ENCODE data around the gene UBQLN4.

UBQLN4 gene

DNA sequence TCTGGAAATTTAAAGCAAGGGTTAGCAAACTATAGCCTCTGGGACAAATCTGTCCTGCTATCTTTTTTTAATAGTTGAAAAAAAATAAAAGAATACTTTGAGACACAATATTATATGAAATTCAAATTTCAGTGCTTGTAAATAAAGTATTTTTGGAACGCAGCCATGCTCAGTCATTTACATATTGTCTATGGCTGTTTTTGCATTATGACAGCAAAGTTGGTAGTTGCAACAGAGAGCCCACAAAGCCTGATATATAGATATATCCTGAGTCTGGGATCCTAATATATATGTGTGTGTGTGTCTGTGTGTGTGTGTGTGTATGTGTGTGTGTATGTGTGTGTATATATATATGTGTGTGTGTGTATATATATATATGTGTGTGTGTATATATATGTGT, 53.6 kb downstream of the UBQLN4 start:
- in situ Hi-C loops (cut with MboI; ENCODE audit: low sequenced_read_pairs, unreplicated experiment) = no loop called here
- no peak for DNase-seq (ENCODE audit: low spot score)
- TF ChIP-seq, protein P1, sequence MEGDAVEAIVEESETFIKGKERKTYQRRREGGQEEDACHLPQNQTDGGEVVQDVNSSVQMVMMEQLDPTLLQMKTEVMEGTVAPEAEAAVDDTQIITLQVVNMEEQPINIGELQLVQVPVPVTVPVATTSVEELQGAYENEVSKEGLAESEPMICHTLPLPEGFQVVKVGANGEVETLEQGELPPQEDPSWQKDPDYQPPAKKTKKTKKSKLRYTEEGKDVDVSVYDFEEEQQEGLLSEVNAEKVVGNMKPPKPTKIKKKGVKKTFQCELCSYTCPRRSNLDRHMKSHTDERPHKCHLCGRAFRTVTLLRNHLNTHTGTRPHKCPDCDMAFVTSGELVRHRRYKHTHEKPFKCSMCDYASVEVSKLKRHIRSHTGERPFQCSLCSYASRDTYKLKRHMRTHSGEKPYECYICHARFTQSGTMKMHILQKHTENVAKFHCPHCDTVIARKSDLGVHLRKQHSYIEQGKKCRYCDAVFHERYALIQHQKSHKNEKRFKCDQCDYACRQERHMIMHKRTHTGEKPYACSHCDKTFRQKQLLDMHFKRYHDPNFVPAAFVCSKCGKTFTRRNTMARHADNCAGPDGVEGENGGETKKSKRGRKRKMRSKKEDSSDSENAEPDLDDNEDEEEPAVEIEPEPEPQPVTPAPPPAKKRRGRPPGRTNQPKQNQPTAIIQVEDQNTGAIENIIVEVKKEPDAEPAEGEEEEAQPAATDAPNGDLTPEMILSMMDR (IDR thresholded peaks at IDR 0.05; ENCODE audit: borderline replicate concordance, control extremely low read depth, extremely low read depth, insufficient read depth, missing control alignments) = no peak

DNA sequence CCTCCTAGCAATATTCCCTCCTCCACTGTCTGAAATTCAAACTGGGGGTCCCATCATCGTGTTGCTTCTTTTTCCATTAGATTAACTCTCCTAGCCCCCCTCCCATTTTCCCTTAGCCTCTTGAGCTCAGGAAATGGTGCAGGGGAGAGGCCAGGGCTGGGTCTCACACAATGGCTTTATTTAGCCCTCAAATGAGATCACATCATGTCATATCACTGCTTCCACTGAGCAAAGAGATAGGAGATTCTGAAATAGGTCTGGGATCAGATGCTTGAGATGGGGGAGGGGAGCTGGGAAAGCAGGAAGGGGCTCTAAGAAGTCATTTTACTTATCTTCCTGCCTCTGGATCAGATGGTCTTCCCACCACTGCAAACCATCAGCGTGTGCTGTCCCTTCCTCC, 57.4 kb downstream of the UBQLN4 start:
- in situ Hi-C loops (cut with MboI; ENCODE audit: low sequenced_read_pairs, unreplicated experiment) = no loop called here
- TF ChIP-seq, protein P1 (IDR thresholded peaks at IDR 0.05; ENCODE audit: borderline replicate concordance, control extremely low read depth, extremely low read depth, insufficient read depth, missing control alignments) = no peak
- DNase-seq (ENCODE audit: low spot score) = no peak

DNA sequence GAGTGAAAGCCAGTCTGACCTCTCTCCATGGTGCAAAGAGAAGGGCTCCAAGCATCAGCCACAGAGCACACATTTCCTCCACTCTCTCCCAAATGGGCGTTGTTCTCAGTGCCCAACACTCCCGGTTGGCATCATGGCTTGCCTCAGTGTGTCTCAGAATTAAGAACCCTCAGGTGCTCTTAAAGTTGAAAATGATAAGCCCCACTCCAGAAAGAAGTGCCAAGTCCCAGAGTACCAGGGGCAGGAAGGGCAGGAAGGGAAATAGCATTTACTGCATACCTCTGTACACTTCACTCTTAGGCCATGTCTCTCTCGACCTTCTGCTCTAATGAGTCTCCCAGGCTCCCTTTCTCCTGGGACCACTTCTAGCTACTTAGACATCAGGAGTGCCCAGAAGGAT, 60.0 kb downstream of the UBQLN4 start:
- no peak for DNase-seq (ENCODE audit: low spot score)
- in situ Hi-C loops (cut with MboI; ENCODE audit: low sequenced_read_pairs, unreplicated experiment) = no loop called here
- TF ChIP-seq, protein P1 (IDR thresholded peaks at IDR 0.05; ENCODE audit: borderline replicate concordance, control extremely low read depth, extremely low read depth, insufficient read depth, missing control alignments) = no peak

DNA sequence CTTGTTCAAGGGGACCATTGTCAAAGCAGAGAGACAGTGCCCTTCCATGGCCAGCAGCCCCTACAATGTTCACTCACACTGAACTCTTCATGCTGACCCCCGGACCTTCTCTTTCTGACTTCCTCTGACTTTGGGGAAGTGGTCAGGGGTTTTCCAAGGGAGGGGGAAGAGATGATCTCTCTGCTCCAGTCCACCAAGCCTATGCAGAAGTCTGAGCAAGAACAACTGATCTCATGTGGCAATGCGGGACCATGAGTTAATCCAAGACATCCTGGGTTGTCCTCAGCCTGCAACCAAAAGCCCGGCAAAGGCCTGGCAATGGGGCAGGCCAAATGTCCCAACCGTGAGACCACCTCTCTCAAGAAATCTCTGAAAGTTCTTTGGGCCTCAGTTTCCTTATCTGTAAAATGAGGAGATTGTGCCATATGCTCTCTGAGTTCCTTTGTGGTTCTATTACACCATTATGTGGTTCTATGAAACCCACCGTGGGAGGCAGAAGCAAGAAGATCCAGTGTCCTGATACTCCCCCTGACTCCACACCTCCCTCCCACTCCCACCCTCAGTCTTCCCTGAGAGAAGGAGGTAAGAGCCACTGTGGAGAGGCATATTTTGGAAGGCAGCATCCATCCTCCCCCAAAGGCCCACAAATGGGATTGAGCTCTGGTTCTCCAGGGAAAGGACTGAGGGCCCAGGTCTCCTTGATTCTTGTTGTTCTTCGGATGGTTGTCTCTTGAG, 63.4 kb downstream of the UBQLN4 start:
- in situ Hi-C loops (cut with MboI; ENCODE audit: low sequenced_read_pairs, unreplicated experiment) = no loop called here
- DNase-seq (ENCODE audit: low spot score) = peak; percentile 58
- TF ChIP-seq, protein P1 (IDR thresholded peaks at IDR 0.05; ENCODE audit: borderline replicate concordance, control extremely low read depth, extremely low read depth, insufficient read depth, missing control alignments) = no peak

DNA sequence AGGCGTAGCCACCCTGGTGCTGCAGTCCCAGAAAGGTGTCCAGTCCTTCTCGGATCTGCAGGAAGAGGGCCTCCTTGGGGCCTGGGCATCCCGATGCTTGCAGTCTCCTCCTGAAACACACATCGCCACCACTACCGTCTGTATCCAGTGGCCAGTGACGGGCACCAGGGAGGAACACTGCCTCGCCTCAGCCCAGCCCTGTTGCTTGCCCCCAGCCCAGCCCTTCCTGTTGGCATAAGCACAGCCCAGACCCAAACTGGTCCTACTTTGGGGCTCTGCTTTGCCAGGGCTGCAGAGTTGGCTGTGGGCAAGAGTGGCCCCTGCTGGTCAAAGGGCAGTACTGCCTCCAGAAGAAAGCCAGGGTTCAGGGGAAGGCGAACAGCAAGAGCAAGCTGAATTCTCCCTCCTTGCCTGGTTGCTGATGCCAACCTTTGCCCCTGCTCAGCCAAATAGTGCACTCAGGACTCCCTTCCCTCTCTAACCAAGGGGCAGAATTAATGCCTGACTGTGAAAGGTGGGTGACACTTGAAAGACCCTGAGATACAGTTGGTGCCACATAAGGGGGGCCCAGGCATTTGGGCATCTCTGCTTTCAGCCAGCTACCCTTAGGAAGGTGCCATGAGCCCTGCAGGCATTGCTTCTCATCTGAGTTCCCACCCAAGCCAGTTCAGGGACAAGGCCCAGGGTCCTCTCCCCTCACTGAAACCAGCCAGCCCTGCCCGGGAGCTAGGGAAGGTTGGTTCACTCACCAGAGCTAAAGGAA, 64.2 kb downstream of the UBQLN4 start:
- peak; percentile 86 for DNase-seq (ENCODE audit: low spot score)
- in situ Hi-C loops (cut with MboI; ENCODE audit: low sequenced_read_pairs, unreplicated experiment) = no loop called here
- TF ChIP-seq, protein P1 (IDR thresholded peaks at IDR 0.05; ENCODE audit: borderline replicate concordance, control extremely low read depth, extremely low read depth, insufficient read depth, missing control alignments) = peak; percentile 97
